ENCODE results near the gene U2AF2. TPM values are rescaled to one million over a fixed set of nuclear protein-coding genes. Genes with fewer than 3 reads are reported as not detected.
A peak's percentile ranks its signal among the peaks of the same experiment; 100 is the strongest.

The U2AF2 gene
- total and polyA plus RNA-seq, 9 of the 15 experiments (the other 6 are each of a cell fraction or from before 2014, with no cell fraction given) = 3.0 to 331 (median 157) TPM

GRCh38 chr19:55643003-55643886, 11.6 kb upstream of the U2AF2 start, which contains the start of gene ZNF581 (continued):
- TF ChIP-seq ZBTB43 (CRISPR knock-in tag; IDR thresholded peaks at IDR 0.05) (no peak), BCLAF1 (IDR thresholded peaks at IDR 0.05; ENCODE audit: borderline replicate concordance in 1 of 2, control insufficient read depth in 1 of 2, low read depth in 2 of 2, low read length in 1 of 2) (peak in 1 of 2 experiments; percentile 92; a peak in 2 of 4 replicates), ESRRB (CRISPR knock-in tag; IDR thresholded peaks at IDR 0.05; ENCODE audit: borderline replicate concordance) (no peak), MBD1 (CRISPR knock-in tag; IDR thresholded peaks at IDR 0.05) (no peak), CBFA2T3 (IDR thresholded peaks at IDR 0.05) (no peak), CCAR2 (IDR thresholded peaks at IDR 0.05; ENCODE audit: low read depth, low read length) (no peak), ZNF764 (CRISPR knock-in tag; IDR thresholded peaks at IDR 0.05; ENCODE audit: low read depth) (no peak), SLC30A9 (CRISPR knock-in tag; IDR thresholded peaks at IDR 0.05) (no peak), NR2C2 (CRISPR knock-in tag; IDR thresholded peaks at IDR 0.05) (0 out of 2 replicates have a peak, but pooled peaks have one; percentile 29), NR2C2 (tag; IDR thresholded peaks at IDR 0.05) (peak; percentile 68), ZNF174 (CRISPR knock-in tag; IDR thresholded peaks at IDR 0.05) (no peak), NFRKB (IDR thresholded peaks at IDR 0.05; ENCODE audit: low read depth) (0 out of 2 replicates have a peak, but pooled peaks have one; percentile 57), NR3C1 (CRISPR knock-in tag; IDR thresholded peaks at IDR 0.05) (no peak), RHOXF2B (CRISPR knock-in tag; conservative IDR thresholded peaks at IDR 0.05) (0 out of 2 replicates have a peak, but pooled peaks have one; percentile 29), CHD1 (IDR thresholded peaks at IDR 0.05; ENCODE audit: low read length) (peak; percentile 21), NBN (IDR thresholded peaks at IDR 0.05; ENCODE audit: low read depth) (peak; percentile 57; the same call in 1 of the 2 replicates), TAF7 (tag; IDR thresholded peaks at IDR 0.05) (no peak), PURB (CRISPR knock-in tag; IDR thresholded peaks at IDR 0.05; ENCODE audit: low read depth) (no peak), HCFC1 (IDR thresholded peaks at IDR 0.05; ENCODE audit: low read depth, low read length) (peak; percentile 81), ATF4 (CRISPR knock-in tag; IDR thresholded peaks at IDR 0.05) (no peak), RUNX1 (IDR thresholded peaks at IDR 0.05; ENCODE audit: low read depth) (no peak), POLR2H (tag; IDR thresholded peaks at IDR 0.05; ENCODE audit: low read depth) (no peak)

All from K562 (cell line).